ENCODE results near the gene APMAP. TPM values are rescaled to one million over a fixed set of nuclear protein-coding genes. Genes with fewer than 3 reads are reported as not detected.

The APMAP gene
- total and polyA plus RNA-seq, 9 of the 15 experiments (the other 6 are each of a cell fraction or from before 2014, with no cell fraction given) = 6.7 to 18.2 (median 14.4) TPM

DNA sequence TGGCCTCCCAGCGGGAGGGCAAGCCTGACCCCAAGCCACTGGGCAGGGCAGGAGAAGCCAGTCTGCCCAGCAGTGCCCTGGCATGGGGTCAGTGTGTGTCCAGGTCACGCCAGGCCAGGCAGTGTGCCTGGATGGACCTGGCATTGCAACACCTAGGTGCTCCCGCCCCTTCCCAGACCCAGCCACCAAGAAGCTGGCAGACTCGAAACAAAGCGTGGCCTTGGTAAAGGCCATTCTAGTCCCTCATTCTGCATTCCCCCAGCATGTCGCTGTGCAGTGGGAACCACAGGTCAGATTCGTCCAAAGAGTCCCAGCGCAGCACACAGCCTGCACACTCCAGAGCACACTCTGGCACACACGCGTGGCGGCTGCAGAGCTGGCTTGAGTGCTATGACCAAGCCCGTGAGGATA is 19.3 kb upstream of the APMAP start (continued):
- no peak for TF ChIP-seq CHD7 (IDR thresholded peaks at IDR 0.05; ENCODE audit: low read depth, low read length)
- TF ChIP-seq, protein P1, sequence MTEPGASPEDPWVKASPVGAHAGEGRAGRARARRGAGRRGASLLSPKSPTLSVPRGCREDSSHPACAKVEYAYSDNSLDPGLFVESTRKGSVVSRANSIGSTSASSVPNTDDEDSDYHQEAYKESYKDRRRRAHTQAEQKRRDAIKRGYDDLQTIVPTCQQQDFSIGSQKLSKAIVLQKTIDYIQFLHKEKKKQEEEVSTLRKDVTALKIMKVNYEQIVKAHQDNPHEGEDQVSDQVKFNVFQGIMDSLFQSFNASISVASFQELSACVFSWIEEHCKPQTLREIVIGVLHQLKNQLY (CRISPR knock-in tag; conservative IDR thresholded peaks at IDR 0.05) = no peak
- TF ChIP-seq, protein P2, sequence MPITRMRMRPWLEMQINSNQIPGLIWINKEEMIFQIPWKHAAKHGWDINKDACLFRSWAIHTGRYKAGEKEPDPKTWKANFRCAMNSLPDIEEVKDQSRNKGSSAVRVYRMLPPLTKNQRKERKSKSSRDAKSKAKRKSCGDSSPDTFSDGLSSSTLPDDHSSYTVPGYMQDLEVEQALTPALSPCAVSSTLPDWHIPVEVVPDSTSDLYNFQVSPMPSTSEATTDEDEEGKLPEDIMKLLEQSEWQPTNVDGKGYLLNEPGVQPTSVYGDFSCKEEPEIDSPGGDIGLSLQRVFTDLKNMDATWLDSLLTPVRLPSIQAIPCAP (CRISPR knock-in tag; IDR thresholded peaks at IDR 0.05; ENCODE audit: borderline replicate concordance) = no peak
- TF ChIP-seq ZBTB1 (CRISPR knock-in tag; IDR thresholded peaks at IDR 0.05; ENCODE audit: borderline replicate concordance, low read depth) = no peak
- TF ChIP-seq, protein P3, sequence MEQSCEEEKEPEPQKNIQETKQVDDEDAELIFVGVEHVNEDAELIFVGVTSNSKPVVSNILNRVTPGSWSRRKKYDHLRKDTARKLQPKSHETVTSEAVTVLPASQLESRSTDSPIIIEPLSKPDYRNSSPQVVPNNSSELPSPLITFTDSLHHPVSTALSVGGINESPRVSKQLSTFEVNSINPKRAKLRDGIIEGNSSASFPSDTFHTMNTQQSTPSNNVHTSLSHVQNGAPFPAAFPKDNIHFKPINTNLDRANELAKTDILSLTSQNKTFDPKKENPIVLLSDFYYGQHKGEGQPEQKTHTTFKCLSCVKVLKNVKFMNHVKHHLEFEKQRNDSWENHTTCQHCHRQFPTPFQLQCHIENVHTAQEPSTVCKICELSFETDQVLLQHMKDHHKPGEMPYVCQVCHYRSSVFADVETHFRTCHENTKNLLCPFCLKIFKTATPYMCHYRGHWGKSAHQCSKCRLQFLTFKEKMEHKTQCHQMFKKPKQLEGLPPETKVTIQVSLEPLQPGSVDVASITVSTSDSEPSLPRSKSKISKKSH (CRISPR knock-in tag; IDR thresholded peaks at IDR 0.05) = no peak
- no peak for TF ChIP-seq ZNF212 (CRISPR knock-in tag; IDR thresholded peaks at IDR 0.05)
- no peak for TF ChIP-seq HNRNPLL (IDR thresholded peaks at IDR 0.05; ENCODE audit: low read depth, low read length, poor library complexity, severe bottlenecking)
- TF ChIP-seq MNT (conservative IDR thresholded peaks at IDR 0.05) = no peak

Data from K562 (cell line).